IPS-18a (cell line): ENCODE results near the gene THOC2.
"Not testable (repeated sequence)": the region's sequence is repeated elsewhere in the genome, so short reads cannot be mapped to it uniquely, and the experiment has no call there.

Source experiments
- H3K27ac ChIP-seq: one replicate; pipeline ENCODE4 v1.5.1; 2013; ENCODE audit warnings: low read length
- H3K27me3 ChIP-seq: one replicate; pipeline ENCODE4 v1.6.1; 2013; ENCODE audit warnings: mild to moderate bottlenecking, low read length; ENCODE audit not compliant: control insufficient read depth, insufficient read depth
- H3K36me3 ChIP-seq: one replicate; pipeline ENCODE4 v1.6.1; 2013; ENCODE audit warnings: low read depth, low read length; ENCODE audit not compliant: control insufficient read depth
- H3K4me1 ChIP-seq: one replicate; pipeline ENCODE4 v1.6.1; 2013; ENCODE audit warnings: low read depth, low read length; ENCODE audit not compliant: control insufficient read depth
- H3K4me3 ChIP-seq: one replicate; pipeline ENCODE4 v1.5.1; 2013; ENCODE audit warnings: low read length
- H3K9ac ChIP-seq: one replicate; pipeline ENCODE4 v1.6.1; 2013; ENCODE audit warnings: mild to moderate bottlenecking, low read length, moderate library complexity
- H3K9me3 ChIP-seq: one replicate; pipeline ENCODE4 v1.6.1; 2013; ENCODE audit warnings: low read depth, low read length; ENCODE audit not compliant: control insufficient read depth

Gene THOC2

GRCh38 chrX:123696334-123696733 is 36.5 kb downstream of the THOC2 start:
- no peak overlapping the region for H3K4me3 ChIP-seq
- H3K9ac ChIP-seq = no peak overlapping the region
- no peaks in the 10 kb centered on the region for H3K4me1 ChIP-seq
- no peak overlapping the region for H3K27ac ChIP-seq
- H3K36me3 ChIP-seq = peaks cover 4% of the 10 kb centered on the region
- H3K27me3 ChIP-seq = no peaks in the 10 kb centered on the region
- peaks cover 16% of the 10 kb centered on the region for H3K9me3 ChIP-seq

DNA sequence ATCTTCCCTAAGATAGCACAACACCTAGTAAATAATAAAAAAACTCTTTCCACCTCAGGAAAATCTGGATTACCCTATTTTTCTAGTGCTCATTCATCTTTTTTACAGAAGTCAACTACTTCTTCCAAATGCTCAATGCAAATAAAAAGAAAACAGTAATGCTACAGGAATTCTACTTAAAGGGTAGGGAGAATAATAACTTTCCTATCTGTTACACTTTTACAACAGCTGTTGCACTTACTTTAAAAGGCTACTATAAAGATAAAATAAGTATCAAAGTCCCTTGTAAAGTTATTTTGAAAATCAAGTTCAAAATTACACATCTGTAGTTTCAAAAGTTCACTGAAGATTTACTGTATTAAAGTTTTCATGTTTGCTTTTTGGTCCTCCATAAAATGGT is 37.6 kb downstream of the THOC2 start:
- Histone ChIP-seq H3K4me1 (no peaks in the 10 kb centered on the region), H3K36me3 (peaks cover 4% of the 10 kb centered on the region), H3K27me3 (no peaks in the 10 kb centered on the region), H3K4me3 (no peak overlapping the region), H3K9ac (no peak overlapping the region), H3K27ac (no peak overlapping the region), H3K9me3 (peaks cover 16% of the 10 kb centered on the region)

GRCh38 chrX:123691776-123692175 is 41.1 kb downstream of the THOC2 start:
- no peak overlapping the region for H3K4me3 ChIP-seq

DNA sequence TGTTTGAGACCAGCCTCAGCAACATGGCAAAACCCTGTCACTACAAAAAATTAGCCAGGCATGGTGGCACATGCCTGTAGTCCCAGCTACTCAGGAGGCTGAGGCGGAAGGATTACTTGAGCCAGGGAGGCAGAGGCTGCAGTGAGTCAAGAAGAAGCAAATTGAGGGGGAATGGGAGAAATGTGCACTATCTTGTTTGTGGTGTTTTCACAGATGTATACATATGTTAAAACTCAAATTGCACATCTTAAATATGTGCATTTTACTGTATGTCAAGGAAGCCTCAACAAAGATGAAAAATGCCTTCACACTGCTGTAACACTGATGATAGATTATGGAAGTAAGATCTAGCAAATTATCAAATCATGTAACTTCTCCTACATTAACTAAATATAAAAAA is 44.3 kb downstream of the THOC2 start:
- Histone ChIP-seq H3K27ac (no peak overlapping the region), H3K27me3 (no peaks in the 10 kb centered on the region), H3K9ac (no peak overlapping the region), H3K4me3 (no peak overlapping the region), H3K9me3 (peaks cover 12% of the 10 kb centered on the region), H3K36me3 (peaks cover 10% of the 10 kb centered on the region), H3K4me1 (no peaks in the 10 kb centered on the region)

More at GRCh38 chrX:123691776-123692175, 41.1 kb downstream of the THOC2 start:
- H3K27me3 ChIP-seq = no peaks in the 10 kb centered on the region
- no peaks in the 10 kb centered on the region for H3K4me1 ChIP-seq
- H3K9me3 ChIP-seq = peaks cover 12% of the 10 kb centered on the region
- no peak overlapping the region for H3K27ac ChIP-seq
- peaks cover 5% of the 10 kb centered on the region for H3K36me3 ChIP-seq
- no peak overlapping the region for H3K9ac ChIP-seq

DNA sequence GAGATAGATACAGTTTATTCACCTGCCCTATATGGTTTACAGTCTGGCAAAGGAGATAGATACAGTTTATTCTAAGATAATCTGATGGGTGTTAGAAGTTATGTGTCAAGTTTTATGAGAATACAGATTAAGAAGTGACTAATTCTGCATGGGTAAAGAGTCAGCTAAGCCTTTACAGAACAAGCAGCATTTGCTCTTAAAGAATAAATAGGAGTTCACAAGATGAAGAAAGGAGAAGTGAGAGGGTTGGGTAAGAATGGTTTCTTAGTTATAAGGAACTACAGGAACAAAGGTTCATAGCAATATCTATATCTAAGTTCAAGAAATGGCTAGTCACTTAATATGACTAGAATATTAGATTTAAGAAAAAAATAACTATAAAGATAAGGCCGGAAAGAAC is 47.6 kb downstream of the THOC2 start:
- Histone ChIP-seq H3K36me3 (peaks cover 10% of the 10 kb centered on the region), H3K4me1 (no peaks in the 10 kb centered on the region), H3K9ac (no peak overlapping the region), H3K27me3 (no peaks in the 10 kb centered on the region), H3K9me3 (peaks cover 10% of the 10 kb centered on the region), H3K4me3 (no peak overlapping the region), H3K27ac (no peak overlapping the region)

DNA sequence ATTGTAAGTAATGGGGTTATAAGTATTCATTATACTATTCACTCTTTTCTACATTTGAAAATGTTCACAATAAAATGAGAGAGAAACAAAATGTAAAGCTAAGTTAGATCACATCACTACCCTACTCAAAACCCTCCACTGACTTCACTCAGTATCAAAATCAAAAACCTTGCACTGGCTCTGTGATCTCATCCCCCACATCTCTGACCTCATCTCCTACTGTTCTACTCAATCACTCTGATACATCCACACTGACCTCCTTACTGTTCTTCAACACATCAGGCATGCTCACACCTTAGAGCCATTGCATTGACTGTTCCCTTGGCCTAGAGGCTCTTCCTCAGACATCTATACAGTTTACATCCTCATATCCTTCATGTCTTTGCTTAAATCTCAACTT is 50.7 kb downstream of the THOC2 start:
- H3K27ac ChIP-seq = no peak overlapping the region
- no peaks in the 10 kb centered on the region for H3K27me3 ChIP-seq
- H3K9me3 ChIP-seq = peaks cover 7% of the 10 kb centered on the region
- no peak overlapping the region for H3K4me3 ChIP-seq
- H3K9ac ChIP-seq = no peak overlapping the region
- peaks cover 5% of the 10 kb centered on the region for H3K36me3 ChIP-seq
- H3K4me1 ChIP-seq = no peaks in the 10 kb centered on the region

GRCh38 chrX:123679733-123680460 is 53.0 kb downstream of the THOC2 start:
- H3K27ac ChIP-seq, H3K36me3 ChIP-seq, H3K4me1 ChIP-seq: not testable (repeated sequence)

GRCh38 chrX:123675154-123675553 is 57.7 kb downstream of the THOC2 start:
- peaks cover 11% of the 10 kb centered on the region for H3K36me3 ChIP-seq
- H3K9ac ChIP-seq = no peak overlapping the region
- peaks cover 8% of the 10 kb centered on the region for H3K9me3 ChIP-seq
- no peak overlapping the region for H3K27ac ChIP-seq
- no peaks in the 10 kb centered on the region for H3K4me1 ChIP-seq
- H3K27me3 ChIP-seq = no peaks in the 10 kb centered on the region
- H3K4me3 ChIP-seq = no peak overlapping the region

More at GRCh38 chrX:123679733-123680460, 53.0 kb downstream of the THOC2 start:
- not testable (repeated sequence) for H3K9ac ChIP-seq, H3K4me3 ChIP-seq, H3K9me3 ChIP-seq, H3K27me3 ChIP-seq

DNA sequence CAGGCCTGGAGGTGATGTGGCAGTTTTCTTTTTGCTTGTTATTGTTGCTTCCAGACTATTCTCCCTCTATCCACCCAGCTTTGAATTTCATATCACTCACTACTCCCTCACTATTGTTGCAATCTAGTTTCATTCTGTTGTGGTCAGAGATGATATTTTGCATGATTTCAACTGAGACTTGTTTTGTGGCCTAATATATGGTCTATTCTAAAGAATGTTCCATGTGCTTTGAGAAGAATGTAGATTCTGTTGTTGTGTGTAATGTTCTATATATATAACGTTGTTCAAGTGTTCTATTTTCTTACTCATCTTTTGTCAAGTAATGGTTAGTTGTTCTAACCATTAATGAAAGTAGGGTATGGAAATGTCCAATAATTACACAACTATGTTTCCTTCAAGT is 59.0 kb downstream of the THOC2 start:
- Histone ChIP-seq H3K36me3 (peaks cover 11% of the 10 kb centered on the region), H3K9ac (no peak overlapping the region), H3K9me3 (peaks cover 8% of the 10 kb centered on the region), H3K27ac (no peak overlapping the region), H3K27me3 (no peaks in the 10 kb centered on the region), H3K4me3 (no peak overlapping the region), H3K4me1 (no peaks in the 10 kb centered on the region)

DNA sequence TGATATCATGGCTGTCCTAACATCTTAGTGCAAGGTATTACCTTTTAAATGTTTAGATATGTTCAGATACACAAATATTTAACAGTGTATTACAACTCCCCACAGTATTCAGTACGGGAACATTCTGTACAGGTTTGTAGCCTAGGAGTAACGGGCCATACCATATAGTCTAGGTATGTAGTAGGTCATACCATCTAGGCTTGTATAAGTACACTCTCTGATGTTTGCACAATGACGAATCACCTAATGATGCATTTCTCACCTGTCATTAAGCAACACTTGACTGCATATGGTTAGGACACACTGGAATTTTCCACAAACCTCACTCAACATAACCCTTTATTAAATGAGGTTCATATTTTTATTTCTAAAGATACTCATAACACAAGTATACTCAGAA is 67.7 kb downstream of the THOC2 start:
- H3K4me1 ChIP-seq = no peaks in the 10 kb centered on the region
- no peak overlapping the region for H3K4me3 ChIP-seq
- H3K9ac ChIP-seq = no peak overlapping the region
- H3K27me3 ChIP-seq = no peaks in the 10 kb centered on the region
- peaks cover 11% of the 10 kb centered on the region for H3K9me3 ChIP-seq
- peaks cover 21% of the 10 kb centered on the region for H3K36me3 ChIP-seq
- no peak overlapping the region for H3K27ac ChIP-seq

DNA sequence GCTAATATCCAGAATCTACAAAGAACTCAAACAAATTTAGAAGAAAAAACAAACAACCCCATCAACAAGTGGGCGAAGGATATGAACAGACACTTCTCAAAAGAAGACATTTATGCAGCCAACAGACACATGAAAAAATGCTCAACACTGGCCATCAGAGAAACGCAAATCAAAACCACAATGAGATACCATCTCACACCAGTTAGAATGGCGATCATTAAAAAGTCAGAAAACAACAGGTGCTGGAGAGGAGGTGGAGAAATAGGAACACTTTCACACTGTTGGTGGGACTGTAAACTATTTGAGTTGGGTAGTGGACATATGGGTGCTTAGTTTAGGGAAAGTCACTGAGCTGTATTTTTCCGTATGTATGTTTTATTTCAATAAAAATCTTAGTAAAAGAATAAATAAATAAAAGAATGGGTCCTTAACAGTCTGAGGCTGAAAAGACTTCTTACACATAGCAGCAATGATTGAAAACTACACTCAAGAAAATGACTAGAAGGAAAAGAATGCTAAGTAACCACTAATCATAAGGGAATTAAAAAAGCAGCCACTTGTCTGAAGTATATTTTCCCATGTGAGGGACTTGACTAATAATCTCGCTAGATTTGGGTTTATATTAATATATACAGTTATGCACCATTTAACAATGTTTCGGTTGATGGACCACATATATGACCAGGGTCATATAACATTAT is 68.2 kb downstream of the THOC2 start:
- not testable (repeated sequence) for H3K4me3 ChIP-seq, H3K27ac ChIP-seq, H3K9ac ChIP-seq, H3K4me1 ChIP-seq, H3K27me3 ChIP-seq
- peaks cover 21% of the 10 kb centered on the region for H3K36me3 ChIP-seq
- H3K9me3 ChIP-seq = peaks cover 11% of the 10 kb centered on the region

GRCh38 chrX:123663720-123664119 is 69.1 kb downstream of the THOC2 start:
- H3K4me3 ChIP-seq, H3K27ac ChIP-seq, H3K27me3 ChIP-seq, H3K4me1 ChIP-seq, H3K9ac ChIP-seq: not testable (repeated sequence)
- peaks cover 21% of the 10 kb centered on the region for H3K36me3 ChIP-seq
- peaks cover 11% of the 10 kb centered on the region for H3K9me3 ChIP-seq
